A172 (cell line): ENCODE data around the gene CFAP46. TPM values are rescaled to one million over a fixed set of nuclear protein-coding genes. Genes with fewer than 3 reads are reported as not detected.
"Not testable (repeated sequence)": the region's sequence is repeated elsewhere in the genome, so short reads cannot be mapped to it uniquely, and the experiment has no call there.

Experiments
- DNase-seq: peaks from one replicate; pipeline ENCODE4 v3.0.0-alpha.2; 2015; ENCODE audit warnings: low spot score
- total RNA-seq: library from RNA; depleted of rRNA; stranded (reverse); fragments of >200 nt; shearing (Covaris generic); gene quantifications from 2 replicates; pipeline ENCODE4 v1.2.3, GENCODE V29; 2014

The CFAP46 gene
- total RNA-seq, 1 experiment from 2014 or later: 4.3 TPM

- no peak for DNase-seq
These were observed 28.7 kb downstream of the CFAP46 start for GRCh38 chr10:132913559-132914115.

- no peak for DNase-seq
These were observed 29.4 kb downstream of the CFAP46 start for GRCh38 chr10:132912713-132913558.

DNA sequence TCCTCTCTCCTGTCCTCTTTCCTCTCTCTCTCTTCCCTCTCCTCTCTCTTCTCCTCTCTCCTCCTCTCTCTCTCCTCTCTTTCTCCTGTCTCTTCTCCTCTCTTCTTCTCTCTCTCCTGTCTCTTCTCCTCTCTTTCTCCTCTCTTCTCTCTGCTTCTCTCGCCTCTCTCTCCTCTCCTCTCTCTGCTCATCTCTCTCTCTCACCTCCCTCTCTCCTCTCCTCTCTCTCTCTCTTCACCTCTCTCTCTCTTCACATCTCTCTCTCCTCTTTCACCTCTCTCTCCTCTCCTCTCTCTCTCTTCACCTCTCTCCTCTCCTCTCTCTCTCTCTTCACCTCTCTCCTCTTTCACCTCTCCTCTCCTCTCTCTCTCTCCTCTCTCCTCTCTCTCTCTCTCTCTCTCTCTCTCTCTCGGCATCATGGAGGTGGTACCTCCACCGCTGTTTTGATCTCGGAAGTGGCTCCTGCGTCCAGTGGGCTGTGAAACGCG, 30.1 kb downstream of the CFAP46 start:
- no peak for DNase-seq

DNA sequence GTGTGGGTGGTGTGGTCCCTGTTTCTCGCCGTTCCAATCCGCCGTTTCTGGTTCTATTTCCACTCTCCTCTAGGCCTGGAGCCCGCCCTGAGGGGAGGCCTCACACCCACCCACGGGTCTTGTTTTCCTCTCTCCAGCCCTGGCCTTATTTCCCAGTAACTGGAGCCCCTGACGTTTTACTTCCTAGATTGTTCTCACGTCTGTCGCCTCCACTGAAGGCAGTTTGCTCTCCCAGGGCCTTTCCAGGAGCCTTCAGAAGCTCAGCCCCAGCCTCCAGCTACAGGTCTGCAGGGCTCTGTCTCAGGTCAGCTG, 30.6 kb downstream of the CFAP46 start:
- DNase-seq: no peak

DNA sequence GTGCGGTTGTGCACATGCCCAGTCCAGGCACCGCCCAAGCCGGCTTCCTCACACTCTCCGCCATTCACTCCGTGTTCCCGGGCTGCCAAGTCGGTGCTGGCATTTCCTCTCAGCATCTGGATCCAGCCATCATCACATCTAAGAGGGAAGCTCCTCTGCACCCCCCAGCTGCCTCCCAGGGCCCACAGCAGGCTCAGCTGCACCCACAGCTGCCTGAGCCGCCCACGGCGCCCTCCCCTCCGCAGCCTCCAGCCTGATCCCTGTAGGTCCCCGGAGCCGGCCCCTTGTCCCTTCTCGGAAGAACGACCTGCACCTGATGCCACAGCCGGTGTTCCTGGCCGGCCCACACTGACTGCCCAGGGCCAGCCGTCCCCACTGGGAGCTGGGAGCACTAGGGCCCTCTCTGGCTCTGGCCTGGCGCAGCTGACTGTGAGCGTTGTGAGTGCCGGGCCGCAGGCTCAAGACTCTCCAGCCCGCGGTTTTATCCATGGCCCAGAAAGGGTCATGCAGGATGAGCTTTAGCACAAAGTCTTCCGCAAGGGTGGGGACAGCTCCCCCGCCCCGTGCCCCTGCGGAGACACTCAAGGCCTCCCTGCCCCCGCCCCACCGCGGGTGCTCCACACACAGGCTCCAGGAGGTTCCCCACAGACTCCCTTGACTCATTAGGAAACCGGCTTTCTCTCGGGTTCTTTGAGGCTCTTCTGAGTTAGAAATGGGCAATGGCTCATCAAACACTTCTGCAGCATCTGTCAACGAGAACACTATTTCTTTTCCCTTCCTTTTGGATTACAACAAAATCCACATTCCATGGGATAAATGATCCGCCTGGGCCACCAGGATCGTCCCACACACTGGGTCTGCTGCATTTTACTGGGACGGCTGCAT, 31.2 kb downstream of the CFAP46 start:
- DNase-seq: no peak

- DNase-seq: no peak
These were observed 32.0 kb downstream of the CFAP46 start for GRCh38 chr10:132910186-132910880.

DNA sequence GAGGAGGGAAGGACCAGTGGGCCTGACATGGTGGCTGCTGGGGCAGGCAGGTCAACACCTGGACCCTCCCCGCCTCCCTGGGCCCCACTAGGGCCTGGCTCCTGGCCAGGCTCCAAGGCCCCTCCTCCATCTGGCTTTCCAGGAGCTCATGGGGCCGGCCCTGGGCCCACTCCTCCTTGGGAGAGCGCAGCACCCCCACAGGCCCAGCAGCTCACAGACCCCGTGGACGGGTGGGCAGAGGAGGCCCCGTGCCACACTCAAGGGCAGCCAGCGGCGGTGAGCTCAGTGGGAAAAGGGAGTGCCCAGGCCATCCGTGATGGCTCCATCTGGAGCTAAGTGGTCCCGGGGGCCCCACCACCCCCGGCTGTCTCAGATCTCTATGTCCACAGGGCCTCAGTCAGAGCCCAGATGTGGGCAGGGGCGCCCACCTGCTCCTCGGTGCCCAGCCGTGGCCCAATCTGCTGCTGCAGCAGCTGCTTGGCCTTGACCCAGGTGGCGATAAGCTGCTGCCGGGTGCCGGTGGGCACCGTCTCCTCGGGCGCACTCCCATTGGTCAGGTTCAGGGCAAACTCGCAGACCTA, 32.8 kb downstream of the CFAP46 start:
- DNase-seq: no peak

DNA sequence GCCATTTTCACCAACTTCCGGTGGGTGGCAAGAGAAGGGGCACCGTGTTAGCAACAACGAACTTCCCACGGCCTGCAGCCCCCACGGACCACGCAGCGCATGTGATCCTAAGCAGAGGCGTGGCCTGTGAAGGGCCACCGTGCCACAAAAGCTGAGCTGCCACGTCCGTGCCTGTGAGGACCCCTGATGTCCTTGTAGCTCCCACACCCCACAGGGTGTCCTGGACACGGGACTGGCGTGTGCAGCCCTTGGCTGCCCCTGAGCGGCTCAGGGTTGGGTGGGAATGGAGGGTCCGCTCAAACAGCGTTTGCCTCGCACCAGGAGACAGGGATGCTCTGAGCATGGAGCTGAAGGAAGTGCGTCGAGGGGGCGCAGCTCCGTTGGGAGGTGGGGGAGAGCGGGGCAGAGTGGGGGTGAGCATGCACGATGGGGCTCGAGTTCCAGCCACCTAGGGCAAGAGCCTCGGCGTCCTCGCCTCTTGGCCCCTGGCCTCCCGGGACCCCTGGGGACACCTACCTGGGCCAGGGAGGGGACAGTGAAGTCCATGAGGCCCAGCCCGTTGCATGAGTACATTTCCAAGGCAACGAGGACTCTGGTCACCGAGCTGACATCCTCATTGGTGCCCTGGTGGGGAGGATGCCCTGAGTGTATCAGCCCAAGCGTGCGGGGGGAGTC, 33.6 kb downstream of the CFAP46 start:
- no peak for DNase-seq

DNA sequence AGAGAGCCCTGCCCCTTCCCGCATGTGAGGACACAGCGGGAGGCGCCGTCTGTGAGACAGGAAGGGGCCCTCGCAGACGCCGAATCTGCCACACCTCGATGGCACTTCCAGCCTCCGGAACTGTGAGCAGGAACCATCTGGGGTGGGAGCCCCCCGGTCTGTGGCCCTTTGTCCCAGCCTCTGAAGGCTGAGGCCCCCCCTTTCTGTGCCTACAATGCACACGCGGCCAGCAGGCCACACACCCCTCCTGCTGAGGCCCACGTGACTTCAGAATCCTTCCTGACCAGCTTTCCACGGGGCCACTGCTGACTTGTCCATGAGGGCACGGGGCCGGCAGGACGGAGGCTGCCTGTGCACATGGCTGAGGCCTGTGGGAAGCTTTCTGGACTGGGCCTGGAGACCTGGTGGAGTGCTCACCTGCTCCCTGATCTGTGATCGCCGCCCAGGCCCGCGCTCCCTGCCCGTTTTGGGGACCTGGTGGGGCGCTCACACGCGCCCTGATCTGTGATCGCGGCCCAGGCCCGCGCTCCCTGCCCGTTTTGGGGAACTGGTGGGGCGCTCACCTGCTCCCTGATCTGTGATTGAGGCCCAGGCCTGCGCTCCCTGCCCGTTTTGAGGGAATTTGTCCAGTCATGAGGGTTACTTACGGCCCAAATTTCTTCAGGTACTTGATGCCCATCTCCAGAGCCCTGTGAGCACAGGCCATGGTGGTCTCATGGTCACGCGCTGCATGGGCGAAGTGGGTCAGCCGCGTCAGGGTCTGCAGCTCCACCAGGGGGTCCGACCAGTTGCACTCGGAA, 34.3 kb downstream of the CFAP46 start:
- DNase-seq: no peak

DNA sequence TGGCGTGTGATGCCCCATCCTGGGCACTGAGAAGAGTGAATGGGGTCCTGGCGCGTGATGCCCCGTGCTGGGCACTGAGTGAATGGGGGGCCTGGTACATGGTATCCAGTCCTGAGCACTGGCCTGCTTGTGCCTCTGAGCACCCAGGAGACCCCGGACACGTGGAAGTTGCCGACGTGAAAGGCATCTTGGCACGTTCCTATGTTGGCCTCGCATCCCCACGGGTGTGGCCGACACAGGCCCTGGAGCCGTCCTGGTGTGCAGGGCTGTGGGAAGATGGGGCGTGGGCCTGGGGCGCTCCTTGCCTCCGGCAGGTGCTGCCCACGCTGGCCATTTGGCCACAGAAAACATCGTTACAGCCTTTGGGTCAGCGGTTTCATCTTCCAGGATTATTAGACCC, 35.5 kb downstream of the CFAP46 start:
- DNase-seq: no peak

DNA sequence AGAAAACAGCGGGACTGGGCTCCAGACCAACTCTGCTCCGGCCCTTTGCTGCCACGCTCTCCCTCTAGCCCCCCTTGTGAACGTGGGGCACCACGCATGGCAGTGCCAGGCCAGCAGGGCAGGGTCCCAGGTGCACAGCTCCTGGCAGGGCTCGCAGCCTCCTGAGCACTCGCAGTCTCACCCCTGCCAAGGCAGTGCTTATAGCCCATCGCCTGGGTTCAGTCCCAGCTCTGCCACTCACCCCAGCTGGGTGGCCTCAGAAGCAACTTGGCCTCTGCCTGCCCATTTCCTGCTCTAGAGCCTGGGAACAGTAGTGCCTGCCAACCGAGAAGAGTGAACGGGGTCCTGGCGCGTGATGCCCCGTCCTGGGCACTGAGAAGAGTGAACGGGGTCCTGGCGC, 36.3 kb downstream of the CFAP46 start:
- DNase-seq: no peak

GRCh38 chr10:132905661-132906060, 36.7 kb downstream of the CFAP46 start:
- DNase-seq: no peak

GRCh38 chr10:132904814-132905649, 37.3 kb downstream of the CFAP46 start:
- peak; percentile 2 for DNase-seq

- DNase-seq: peak; percentile 31
These were observed 38.1 kb downstream of the CFAP46 start for GRCh38 chr10:132904181-132904813.

GRCh38 chr10:132902656-132903575, 39.5 kb downstream of the CFAP46 start:
- DNase-seq: not testable (repeated sequence)

DNA sequence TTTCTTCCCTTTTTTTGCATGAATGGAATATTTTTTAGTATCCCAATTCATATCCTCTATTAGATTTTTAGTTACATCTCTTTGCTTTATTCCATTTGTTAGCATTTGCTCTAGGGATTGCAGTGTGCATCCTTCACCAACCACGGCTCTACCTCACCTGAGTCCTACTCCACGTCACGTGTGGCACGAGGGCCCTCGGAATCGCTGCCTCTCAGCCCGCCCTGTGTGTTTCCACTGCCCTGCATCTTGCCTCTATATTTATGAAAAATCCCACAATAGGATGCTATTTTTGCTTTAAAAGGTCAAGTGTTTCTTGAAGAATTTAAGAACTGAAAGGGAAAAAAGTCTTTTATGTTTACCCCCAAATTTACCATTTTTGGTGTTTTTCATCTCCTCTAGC, 41.0 kb downstream of the CFAP46 start:
- DNase-seq: no peak

DNA sequence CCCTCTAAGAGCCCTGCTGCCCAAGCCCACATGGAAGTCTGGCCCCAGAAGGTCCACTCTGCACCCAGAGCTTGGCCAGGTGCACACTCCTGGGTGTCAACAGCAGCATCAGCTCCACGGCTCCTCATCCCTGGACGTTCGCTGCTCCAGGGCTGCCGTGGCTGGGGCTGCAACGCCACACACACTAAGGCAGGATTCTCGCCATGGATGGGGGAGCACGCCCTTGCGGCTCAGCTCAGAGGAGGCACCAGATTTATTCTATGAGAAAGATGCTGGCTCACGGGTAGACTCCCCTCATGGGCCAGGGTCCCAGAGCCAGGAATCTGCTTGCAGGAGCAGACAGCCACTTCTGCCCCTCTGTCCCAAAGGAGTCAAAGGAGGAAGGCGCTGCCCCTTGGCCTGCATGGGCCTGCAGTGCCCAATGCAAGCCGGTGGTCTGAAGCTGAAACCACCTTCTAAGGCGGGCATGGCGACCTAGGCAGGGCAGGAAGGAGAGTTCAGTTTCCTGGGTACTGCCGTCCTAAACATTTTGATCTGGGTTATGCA, 42.1 kb downstream of the CFAP46 start:
- no peak for DNase-seq
